Fibroblast of the aortic adventitia (primary cell): Measurements from ENCODE around the gene SLC30A10. TPM values are rescaled to one million over a fixed set of nuclear protein-coding genes. Genes with fewer than 3 reads are reported as not detected.
A peak's percentile ranks its signal among the peaks of the same experiment; 100 is the strongest.
"Not testable (repeated sequence)": the region's sequence is repeated elsewhere in the genome, so short reads cannot be mapped to it uniquely, and the experiment has no call there.

Experiments used
- DNase-seq: peaks from one replicate; pipeline ENCODE4 v3.0.0-alpha.2; 2010; ENCODE audit warnings: low read depth
- H3K4me3 ChIP-seq: 2 replicates; pipeline ENCODE4 v1.5.1; 2011; ENCODE audit warnings: low read depth, mild to moderate bottlenecking, control low read depth, low read length, moderate library complexity
- CTCF ChIP-seq: IDR thresholded peaks from 2 replicates; pipeline ENCODE4 v1.5.1; 2011; ENCODE audit warnings: mild to moderate bottlenecking, low read length, control low read depth, inconsistent platforms; ENCODE audit not compliant: insufficient read depth
- total RNA-seq: library from RNA; depleted of rRNA; stranded (reverse); fragments of >200 nt; gene quantifications from 2 replicates; pipeline ENCODE4 v1.2.3, GENCODE V29; 2012; ENCODE audit warnings: low replicate concordance

Gene SLC30A10
- total RNA-seq, 1 donor = 0.45 TPM

- peak; percentile 8 for DNase-seq
- H3K4me3 ChIP-seq = no peak overlapping the region
- no peak for TF ChIP-seq CTCF
Observed at GRCh38 chr1:219913005-219913770, 15.2 kb downstream of the SLC30A10 start.

- DNase-seq = no peak
- TF ChIP-seq CTCF = no peak
- H3K4me3 ChIP-seq = no peak overlapping the region
Observed at GRCh38 chr1:219910716-219911115, 17.6 kb downstream of the SLC30A10 start.

- TF ChIP-seq CTCF = no peak
- no peak for DNase-seq
- no peak overlapping the region for H3K4me3 ChIP-seq
Observed at GRCh38 chr1:219909476-219909875, 18.9 kb downstream of the SLC30A10 start.

GRCh38 chr1:219908170-219908569 lies 20.2 kb downstream of the SLC30A10 start:
- DNase-seq = no peak
- no peak overlapping the region for H3K4me3 ChIP-seq
- no peak for TF ChIP-seq CTCF

GRCh38 chr1:219907772-219908070 lies 20.6 kb downstream of the SLC30A10 start:
- no peak for TF ChIP-seq CTCF
- DNase-seq = no peak
- no peak overlapping the region for H3K4me3 ChIP-seq

GRCh38 chr1:219906924-219907771 lies 21.2 kb downstream of the SLC30A10 start:
- H3K4me3 ChIP-seq = no peak overlapping the region
- peak; percentile 35 for DNase-seq
- no peak for TF ChIP-seq CTCF

GRCh38 chr1:219906565-219906923 lies 21.8 kb downstream of the SLC30A10 start:
- not testable (repeated sequence) for H3K4me3 ChIP-seq

More at GRCh38 chr1:219906565-219906923, 21.8 kb downstream of the SLC30A10 start:
- not testable (repeated sequence) for DNase-seq
